Measurements from ENCODE around the gene OR1I1.
A peak's percentile ranks its signal among the peaks of the same experiment; 100 is the strongest.

The OR1I1 gene

DNA sequence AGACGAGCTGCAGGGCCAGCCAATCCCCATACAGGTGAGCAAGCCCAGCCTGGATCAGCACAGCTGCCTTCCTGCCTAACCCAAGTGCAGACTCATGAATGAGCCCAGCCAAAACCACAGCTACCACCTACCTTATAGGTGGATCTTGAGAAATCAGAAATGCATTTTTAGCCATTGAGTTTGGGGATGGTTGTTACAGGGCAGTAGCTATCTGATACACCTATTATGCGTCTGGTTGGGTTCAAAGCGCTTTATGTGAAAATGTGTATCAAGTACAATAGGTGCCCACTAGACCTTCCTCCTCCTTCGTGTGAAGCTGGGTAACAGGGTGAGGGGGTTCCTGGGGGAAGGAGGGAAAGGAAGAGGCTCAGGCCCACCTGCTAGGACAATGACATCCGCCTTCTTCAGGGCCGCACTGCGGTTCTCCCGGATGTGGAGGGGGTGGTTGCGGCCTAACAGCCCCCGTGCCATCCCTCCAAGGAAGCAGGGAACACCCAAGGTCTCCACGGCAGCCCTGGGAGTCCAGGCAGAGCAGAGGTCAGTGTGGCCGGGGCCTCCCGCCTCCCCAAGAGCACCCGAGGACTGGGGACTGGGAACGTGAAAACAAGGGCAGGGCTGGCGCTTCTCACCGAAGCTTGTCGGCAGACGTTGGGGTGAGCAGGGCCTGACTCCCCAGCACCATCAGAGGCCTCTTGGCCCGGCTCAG is 36.9 kb downstream of the OR1I1 start:
- no peak for DNase-seq (ENCODE audit: low spot score)

- DNase-seq (ENCODE audit: low spot score), result no peak
These were observed 38.4 kb downstream of the OR1I1 start for GRCh38 chr19:15120135-15121026.

- DNase-seq (ENCODE audit: low spot score), result no peak
These were observed 40.5 kb downstream of the OR1I1 start for GRCh38 chr19:15122331-15123030.

GRCh38 chr19:15123031-15123890 is 41.2 kb downstream of the OR1I1 start:
- DNase-seq (ENCODE audit: low spot score), result no peak

- no peak for DNase-seq (ENCODE audit: low spot score)
These were observed 41.9 kb downstream of the OR1I1 start for GRCh38 chr19:15123900-15124299.

- DNase-seq (ENCODE audit: low spot score), result no peak
These were observed 42.7 kb downstream of the OR1I1 start for GRCh38 chr19:15124572-15125231.

DNA sequence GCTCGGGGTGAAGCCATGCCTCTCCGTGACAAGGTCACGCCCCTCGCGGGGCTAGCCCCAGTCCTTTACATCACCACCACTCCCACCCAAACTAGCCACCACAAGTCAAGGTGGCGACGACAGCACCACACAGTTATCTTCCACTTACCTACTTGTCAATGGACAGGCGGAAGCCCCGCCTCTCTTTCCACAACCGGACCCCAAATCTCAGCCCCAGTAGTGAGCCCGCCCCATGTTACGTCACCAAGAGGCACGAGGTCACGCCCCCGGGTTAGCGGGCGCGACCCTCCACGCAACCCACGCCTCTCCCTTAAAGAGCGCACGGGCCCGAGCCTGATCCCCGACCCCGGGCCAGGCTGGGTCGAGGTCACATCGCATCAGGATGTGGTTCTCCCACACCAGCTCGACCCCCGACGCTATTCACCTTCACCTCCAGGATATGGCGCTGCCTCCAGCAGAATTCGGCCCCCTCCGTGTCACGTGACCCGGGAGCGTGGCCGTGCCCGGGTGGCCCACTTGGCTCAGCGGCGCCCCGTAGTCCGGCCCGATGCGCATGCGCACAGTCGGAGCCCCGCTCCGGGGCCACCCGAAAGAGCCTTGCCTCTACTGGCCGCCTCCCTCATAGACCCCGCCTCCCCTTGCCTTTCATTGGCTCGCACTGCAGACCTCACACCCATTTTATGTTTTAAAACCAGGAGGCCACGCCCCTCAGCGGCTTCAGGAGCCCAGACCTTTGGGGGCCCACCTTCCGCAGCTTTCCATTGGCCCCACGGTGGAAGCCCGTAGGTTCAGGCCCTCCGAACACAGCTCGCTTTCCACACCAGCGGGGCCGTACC is 43.4 kb downstream of the OR1I1 start:
- peak; percentile 100 for DNase-seq (ENCODE audit: low spot score)

DNA sequence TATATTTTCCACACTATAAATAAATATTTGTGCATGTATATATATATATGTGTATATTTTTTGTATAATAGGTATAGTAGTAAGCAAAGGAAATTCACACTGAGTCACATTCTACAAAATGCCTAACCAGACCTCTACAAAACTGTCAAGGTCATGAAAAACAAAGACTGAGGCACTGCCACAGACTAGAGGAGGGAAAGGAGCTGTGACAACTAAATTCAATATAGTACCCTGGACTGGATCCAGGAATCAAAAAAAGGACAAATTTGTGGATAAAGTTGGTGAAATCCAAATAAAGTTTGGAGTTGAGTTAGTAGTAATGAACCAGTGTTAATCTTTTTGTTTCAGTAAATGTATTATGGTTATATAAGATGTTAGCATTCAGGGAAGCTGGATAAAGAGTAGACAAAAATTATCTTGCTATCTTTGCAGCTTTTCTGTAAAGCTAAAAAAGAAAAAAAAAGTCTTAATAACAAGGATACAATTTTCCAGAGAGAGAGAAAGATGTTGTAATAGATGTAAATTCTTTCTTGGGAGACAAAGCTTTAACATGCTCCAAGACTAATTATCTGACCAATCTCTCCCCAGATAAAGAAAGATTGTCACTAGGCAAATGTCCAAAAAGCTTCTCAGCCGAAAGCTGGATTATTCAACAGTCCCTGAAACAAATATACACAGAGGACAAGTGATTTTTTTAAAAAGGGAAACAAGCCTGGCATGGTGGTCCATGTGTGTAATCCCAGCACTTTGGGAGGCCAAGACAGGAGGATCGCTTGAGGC is 44.3 kb downstream of the OR1I1 start:
- no peak for DNase-seq (ENCODE audit: low spot score)

DNA sequence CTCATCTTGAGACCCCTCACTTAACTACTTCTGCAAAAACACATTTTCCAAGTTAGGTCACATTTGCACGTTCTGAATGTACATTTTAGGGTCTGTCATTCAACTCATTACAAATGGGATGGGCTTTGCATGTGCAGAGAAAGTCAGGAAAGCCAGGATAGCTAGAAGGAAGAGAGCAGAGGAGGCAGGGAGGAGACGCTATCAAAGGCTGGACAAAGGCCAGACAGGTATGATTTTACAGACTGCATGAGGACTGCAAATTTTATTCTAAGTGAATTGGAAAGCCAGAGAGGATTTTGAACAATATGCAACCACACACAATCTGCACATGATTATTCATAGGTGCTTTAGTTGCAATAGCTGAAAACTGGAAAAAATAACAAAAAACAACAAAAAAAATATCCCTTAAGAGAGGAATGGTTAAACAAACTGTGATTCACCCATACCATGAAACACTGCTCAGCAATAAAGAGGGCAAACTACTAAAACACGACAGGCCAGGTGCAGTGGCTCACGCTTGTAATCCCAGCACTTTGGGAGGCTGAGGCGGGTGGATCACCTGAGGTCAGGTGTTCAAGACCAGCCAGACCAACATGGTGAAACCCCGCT is 46.3 kb downstream of the OR1I1 start:
- no peak for DNase-seq (ENCODE audit: low spot score)

GRCh38 chr19:15129856-15130585 is 48.0 kb downstream of the OR1I1 start:
- DNase-seq (ENCODE audit: low spot score), result no peak

DNA sequence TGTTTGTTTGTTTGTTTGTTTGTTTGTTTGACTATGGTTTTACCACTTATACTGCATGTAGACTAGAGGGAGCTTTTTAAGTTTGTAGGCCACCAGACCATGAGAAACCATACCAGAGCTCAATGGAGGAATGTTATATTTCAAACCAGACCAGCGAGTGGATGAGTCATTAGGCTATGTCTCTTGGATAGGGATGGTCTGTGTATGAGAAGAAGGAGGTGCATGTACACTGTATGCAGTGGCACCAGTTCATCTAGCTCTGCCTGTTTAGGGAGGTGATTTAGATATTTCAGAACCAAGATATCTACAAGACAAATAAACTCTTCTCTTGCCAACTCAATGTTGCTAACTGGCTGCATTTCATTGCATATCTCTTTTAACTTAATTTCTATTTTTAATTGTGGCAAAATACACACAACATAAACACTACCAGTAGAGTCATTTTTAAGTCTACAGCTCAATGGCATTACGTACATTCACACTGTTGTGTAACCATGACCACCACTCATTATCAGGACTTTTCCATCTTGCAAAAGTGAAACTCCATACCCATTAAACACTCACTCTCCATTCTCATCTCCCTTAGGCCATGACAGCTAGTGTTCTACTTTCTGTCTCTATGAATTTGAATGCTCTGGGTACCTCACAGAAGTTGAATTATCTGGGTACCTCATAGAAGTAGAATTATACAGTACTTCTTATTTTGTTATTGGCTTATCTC is 54.4 kb downstream of the OR1I1 start:
- no peak for DNase-seq (ENCODE audit: low spot score)

DNA sequence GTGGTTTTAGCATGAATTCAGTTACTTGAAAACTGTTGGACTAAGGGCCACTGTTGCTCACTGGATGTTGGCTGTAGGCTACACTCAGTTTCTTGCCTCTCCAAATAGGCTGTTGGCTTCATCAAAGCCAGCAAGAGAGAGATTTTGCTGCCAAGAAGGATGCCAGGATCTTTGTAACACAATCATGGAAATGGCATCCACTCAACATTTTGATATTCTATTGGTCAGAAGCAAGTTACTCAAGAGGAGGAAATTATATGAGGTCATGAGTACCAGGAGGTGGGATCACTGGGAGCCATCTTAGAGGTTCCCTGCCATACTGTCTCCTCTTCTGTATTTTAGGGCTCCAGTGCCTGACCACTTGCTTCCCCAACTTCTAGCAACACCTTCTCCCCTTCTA is 55.8 kb downstream of the OR1I1 start:
- no peak for DNase-seq (ENCODE audit: low spot score)

GRCh38 chr19:15138427-15138826 is 56.4 kb downstream of the OR1I1 start:
- no peak for DNase-seq (ENCODE audit: low spot score)

- DNase-seq (ENCODE audit: low spot score), result no peak
These were observed 59.1 kb downstream of the OR1I1 start for GRCh38 chr19:15141143-15141542.

- no peak for DNase-seq (ENCODE audit: low spot score)
These were observed 60.3 kb downstream of the OR1I1 start for GRCh38 chr19:15142313-15142712.

Data from AG20443 (cell line).